Smooth muscle cell (in vitro differentiated cells): ENCODE results near the gene ACADS. TPM values are rescaled to one million over a fixed set of nuclear protein-coding genes. Genes with fewer than 3 reads are reported as not detected.

Experiments used
- DNase-seq: peaks from one replicate; lab custom pipeline; 2025; ENCODE audit not compliant: unreplicated experiment; lab: John Stamatoyannopoulos, UW
- H2AFZ ChIP-seq: fragments of 200-600 bp; sonication (generic); 2 replicates; pipeline ENCODE4 v1.6.0; 2016; ENCODE audit warnings: antibody characterized with exemption, low read depth, mild to moderate bottlenecking
- H3F3A ChIP-seq: fragments of 200-600 bp; sonication (generic); 2 replicates; pipeline ENCODE4 v1.6.0; 2017; ENCODE audit warnings: antibody characterized with exemption, low read depth
- H3K27ac ChIP-seq: fragments of 200-600 bp; sonication (generic); 2 replicates; pipeline ENCODE4 v1.5.1; 2016; ENCODE audit warnings: low read depth, mild to moderate bottlenecking
- H3K27me3 ChIP-seq: fragments of 200-600 bp; sonication (generic); 2 replicates; pipeline ENCODE4 v1.6.1; 2016; ENCODE audit warnings: low read depth, mild to moderate bottlenecking
- H3K36me3 ChIP-seq: fragments of 200-600 bp; sonication (generic); 2 replicates; pipeline ENCODE4 v1.5.1; 2016; ENCODE audit warnings: low read depth
- H3K4me1 ChIP-seq: fragments of 200-600 bp; sonication (generic); 2 replicates; pipeline ENCODE4 v1.5.1; 2016; ENCODE audit warnings: low read depth
- H3K4me2 ChIP-seq: fragments of 200-600 bp; sonication (generic); 2 replicates; pipeline ENCODE4 v1.6.0; 2016; ENCODE audit warnings: mild to moderate bottlenecking
- H3K4me3 ChIP-seq: fragments of 200-600 bp; sonication (generic); 2 replicates; pipeline ENCODE4 v1.5.1; 2016; ENCODE audit warnings: mild to moderate bottlenecking
- H3K79me2 ChIP-seq: fragments of 200-600 bp; sonication (generic); 2 replicates; pipeline ENCODE4 v1.6.0; 2016; ENCODE audit warnings: low read depth, mild to moderate bottlenecking
- H3K9ac ChIP-seq: fragments of 200-600 bp; sonication (generic); 2 replicates; pipeline ENCODE4 v1.6.0; 2016; ENCODE audit warnings: low read depth
- H3K9me3 ChIP-seq: fragments of 200-600 bp; sonication (generic); replicated peaks from 2 replicates; pipeline ENCODE4 v1.5.1; 2016; ENCODE audit warnings: low read depth
- H4K20me1 ChIP-seq: fragments of 200-600 bp; sonication (generic); 2 replicates; pipeline ENCODE4 v1.6.0; 2016; ENCODE audit warnings: low read depth
- CTCF ChIP-seq: fragments of 200-600 bp; sonication (generic); IDR thresholded peaks from 2 replicates; pipeline ENCODE4 v1.5.1; 2017; ENCODE audit warnings: borderline replicate concordance, mild to moderate bottlenecking, antibody characterized with exemption; ENCODE audit not compliant: insufficient read depth, poor library complexity, severe bottlenecking
- WGBS: methylation state at CpG from one replicate; pipeline ENCODE4 v1.1.7; 2016; ENCODE audit warnings: low lambda C conversion rate; 5-methylcytosine and 5-hydroxymethylcytosine counted together
- polyA plus RNA-seq: library from polyadenylated mRNA; unstranded; fragments of >200 nt; fragmentation: Nextera tagmentation; extraction: Ambion mirVana; gene quantifications from 2 replicates; pipeline ENCODE4 v1.2.1, GENCODE V29; 2016
- total RNA-seq: library from RNA; depleted of rRNA; stranded (reverse); fragments of >200 nt; gene quantifications from 2 replicates; pipeline ENCODE4 v1.2.3, GENCODE V29; 2014

Gene ACADS
- total and polyA plus RNA-seq, 2 experiments from 2014 or later: 3.7 to 14.0 TPM

DNA sequence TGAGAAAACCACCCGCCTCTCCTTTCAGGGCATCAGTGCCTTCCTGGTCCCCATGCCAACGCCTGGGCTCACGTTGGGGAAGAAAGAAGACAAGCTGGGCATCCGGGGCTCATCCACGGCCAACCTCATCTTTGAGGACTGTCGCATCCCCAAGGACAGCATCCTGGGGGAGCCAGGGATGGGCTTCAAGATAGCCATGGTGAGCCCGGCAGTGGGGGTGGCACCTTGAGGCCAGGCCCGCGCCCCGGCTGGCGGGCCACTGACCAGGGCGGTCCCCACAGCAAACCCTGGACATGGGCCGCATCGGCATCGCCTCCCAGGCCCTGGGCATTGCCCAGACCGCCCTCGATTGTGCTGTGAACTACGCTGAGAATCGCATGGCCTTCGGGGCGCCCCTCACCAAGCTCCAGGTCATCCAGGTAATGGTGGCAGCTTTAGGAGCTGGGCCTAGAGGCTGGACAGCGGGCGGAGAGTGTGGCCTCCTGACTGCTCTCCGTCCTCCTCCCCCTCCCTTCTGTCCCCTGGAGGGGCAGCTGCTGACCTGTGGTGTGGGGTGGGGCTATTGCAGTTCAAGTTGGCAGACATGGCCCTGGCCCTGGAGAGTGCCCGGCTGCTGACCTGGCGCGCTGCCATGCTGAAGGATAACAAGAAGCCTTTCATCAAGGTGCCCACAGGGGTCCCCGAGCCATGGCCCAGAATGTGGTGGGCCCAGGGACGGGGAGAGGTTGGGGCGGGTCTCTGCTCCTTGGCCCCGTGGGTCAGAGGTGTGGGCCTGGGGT lies 12.8 kb downstream of the ACADS start:
- WGBS: 94% methylated on average over 29 of the region's 31 CpGs
- no peaks in the 10 kb centered on the region for H4K20me1 ChIP-seq
- no peak overlapping the region for H3K9ac ChIP-seq
- no peaks in the 10 kb centered on the region for H3K9me3 ChIP-seq
- H3K27ac ChIP-seq: no peak overlapping the region
- no peak overlapping the region for H3K4me2 ChIP-seq
- H2AFZ ChIP-seq: no peak overlapping the region
- no peaks in the 10 kb centered on the region for H3K36me3 ChIP-seq
- no peak for TF ChIP-seq CTCF
- H3K4me3 ChIP-seq: no peak overlapping the region
- no peaks in the 10 kb centered on the region for H3K79me2 ChIP-seq
- no peaks in the 10 kb centered on the region for H3K27me3 ChIP-seq
- no peak for DNase-seq
- no peaks in the 10 kb centered on the region for H3K4me1 ChIP-seq
- H3F3A ChIP-seq: no peaks in the 10 kb centered on the region

GRCh38 chr12:120739031-120739762 lies 13.6 kb downstream of the ACADS start:
- TF ChIP-seq CTCF: no peak
- Histone ChIP-seq H3K9me3 (no peaks in the 10 kb centered on the region), H3K4me1 (no peaks in the 10 kb centered on the region)

GRCh38 chr12:120739821-120740613 lies 14.4 kb downstream of the ACADS start:
- Histone ChIP-seq H3K79me2 (no peaks in the 10 kb centered on the region), H3K36me3 (no peaks in the 10 kb centered on the region), H4K20me1 (no peaks in the 10 kb centered on the region), H3K4me3 (no peak overlapping the region), H3K4me1 (no peaks in the 10 kb centered on the region), H3F3A (no peaks in the 10 kb centered on the region), H3K27me3 (no peaks in the 10 kb centered on the region), H3K4me2 (no peak overlapping the region), H3K9me3 (no peaks in the 10 kb centered on the region), H3K9ac (no peak overlapping the region), H2AFZ (no peak overlapping the region), H3K27ac (no peak overlapping the region)
- no peak for DNase-seq
- WGBS: 87% methylated on average over 16 of the region's 16 CpGs
- no peak for TF ChIP-seq CTCF

More at GRCh38 chr12:120739031-120739762, 13.6 kb downstream of the ACADS start:
- no peak overlapping the region for H3K27ac ChIP-seq
- H3K27me3 ChIP-seq: no peaks in the 10 kb centered on the region
- 97% methylated on average over 38 of the region's 38 CpGs for WGBS
- H3K9ac ChIP-seq: no peak overlapping the region
- H2AFZ ChIP-seq: no peak overlapping the region
- no peak for DNase-seq
- no peaks in the 10 kb centered on the region for H3F3A ChIP-seq
- no peak overlapping the region for H3K4me2 ChIP-seq
- H3K79me2 ChIP-seq: no peaks in the 10 kb centered on the region
- no peaks in the 10 kb centered on the region for H4K20me1 ChIP-seq
- no peak overlapping the region for H3K4me3 ChIP-seq
- no peaks in the 10 kb centered on the region for H3K36me3 ChIP-seq
